ENCODE data around the gene CKS2.
"Not testable (repeated sequence)": the region's sequence is repeated elsewhere in the genome, so short reads cannot be mapped to it uniquely, and the experiment has no call there.

The CKS2 gene

DNA sequence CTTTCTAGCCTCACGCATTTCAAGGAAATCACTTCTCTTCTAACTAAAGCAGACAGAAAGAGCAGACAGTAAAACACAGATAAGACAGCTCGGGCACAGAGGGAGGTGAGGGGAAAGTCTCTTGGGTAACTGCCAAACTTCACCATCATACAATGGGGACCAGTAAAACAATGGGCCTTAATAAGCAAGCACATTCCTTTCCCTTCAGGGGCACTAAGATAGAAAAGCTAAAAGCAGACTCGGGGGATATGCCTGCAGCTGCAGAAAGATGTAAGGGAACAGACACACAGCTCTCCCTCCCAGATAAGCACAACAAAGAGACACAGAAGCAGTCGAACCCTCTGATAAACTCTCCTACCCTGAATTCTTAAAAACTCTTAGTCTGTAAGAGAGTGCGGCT is 15.6 kb upstream of the CKS2 start:
- TF ChIP-seq CTCF (conservative IDR thresholded peaks at IDR 0.05; ENCODE audit: low read depth) = no peak
- no peak overlapping the region for H3K27ac ChIP-seq
- CTCF ChIA-PET = no interaction called here
- DNase-seq (ENCODE audit: low spot score) = no peak
- POLR2A ChIA-PET (ENCODE audit: low non-redundant PET) = no interaction called here

- DNase-seq (ENCODE audit: low spot score); POLR2A ChIA-PET (ENCODE audit: low non-redundant PET); H3K27ac ChIP-seq; CTCF ChIA-PET: not testable (repeated sequence)
These were observed 9.0 kb upstream of the CKS2 start for GRCh38 chr9:89301996-89302395.

- no peak for DNase-seq (ENCODE audit: low spot score)
- ChIA-PET POLR2A (ENCODE audit: low non-redundant PET) (no interaction called here), CTCF (no interaction called here)
- H3K27ac ChIP-seq = no peak overlapping the region
- no peak for TF ChIP-seq CTCF (conservative IDR thresholded peaks at IDR 0.05; ENCODE audit: low read depth)
These were observed 6.8 kb upstream of the CKS2 start for GRCh38 chr9:89304020-89304833.

DNA sequence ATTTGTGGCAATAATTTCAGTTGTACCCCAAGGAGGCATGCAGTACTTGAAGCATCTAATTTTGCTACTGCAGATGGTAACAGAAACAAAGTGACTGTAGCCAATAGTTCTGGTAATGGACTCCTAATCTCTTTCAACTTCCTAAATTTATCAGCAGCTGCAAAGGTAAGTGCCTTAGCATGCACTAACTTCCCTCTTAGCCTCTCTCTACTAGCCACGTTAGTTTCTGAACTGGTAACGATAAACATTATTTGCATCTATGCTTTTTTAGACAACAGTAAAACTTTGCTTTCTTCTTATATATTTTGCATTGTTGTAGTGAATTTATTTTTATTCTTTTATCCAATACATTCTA is 6.2 kb upstream of the CKS2 start:
- ChIA-PET POLR2A (ENCODE audit: low non-redundant PET) (no interaction called here), CTCF (no interaction called here)
- TF ChIP-seq CTCF (conservative IDR thresholded peaks at IDR 0.05; ENCODE audit: low read depth) = no peak
- DNase-seq (ENCODE audit: low spot score) = no peak
- H3K27ac ChIP-seq = no peak overlapping the region

GRCh38 chr9:89305868-89306267 is 5.1 kb upstream of the CKS2 start:
- POLR2A ChIA-PET (ENCODE audit: low non-redundant PET) = no interaction called here

DNA sequence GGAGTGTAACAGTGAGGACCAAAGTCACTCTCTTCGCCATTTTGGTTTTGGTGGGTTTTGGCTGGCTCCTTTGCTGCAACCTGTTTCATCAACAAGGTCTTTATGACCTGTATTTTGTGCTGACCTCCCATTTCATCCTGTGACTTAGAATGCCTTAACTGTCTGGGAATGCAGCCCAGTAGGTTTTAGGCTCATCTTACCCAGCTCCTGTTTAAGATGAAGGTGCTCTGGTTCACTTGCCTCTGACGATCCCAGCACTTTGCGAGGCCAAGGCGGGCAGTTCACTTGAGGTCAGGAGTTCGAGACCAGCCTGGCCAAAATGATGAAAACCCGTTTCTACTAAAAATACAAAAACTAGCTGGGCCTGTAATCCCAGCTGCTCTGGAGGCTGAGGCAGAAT is 1.8 kb upstream of the CKS2 start:
- no peak for DNase-seq (ENCODE audit: low spot score)
- TF ChIP-seq CTCF (conservative IDR thresholded peaks at IDR 0.05; ENCODE audit: low read depth) = no peak
- peak overlapping the region; percentile 52 for H3K27ac ChIP-seq
- POLR2A ChIA-PET (ENCODE audit: low non-redundant PET) = no interaction called here
- CTCF ChIA-PET = no interaction called here

More at GRCh38 chr9:89305868-89306267, 5.1 kb upstream of the CKS2 start:
- CTCF ChIA-PET = no interaction called here
- DNase-seq (ENCODE audit: low spot score) = no peak
- TF ChIP-seq CTCF (conservative IDR thresholded peaks at IDR 0.05; ENCODE audit: low read depth) = no peak
- H3K27ac ChIP-seq = no peak overlapping the region

GRCh38 chr9:89309608-89310474 is 1.2 kb upstream of the CKS2 start:
- peak overlapping the region; percentile 93 for H3K27ac ChIP-seq
- ChIA-PET POLR2A (ENCODE audit: low non-redundant PET) (no interaction called here), CTCF (no interaction called here)
- TF ChIP-seq CTCF (conservative IDR thresholded peaks at IDR 0.05; ENCODE audit: low read depth) = no peak
- DNase-seq (ENCODE audit: low spot score) = no peak

Data from RWPE1 (cell line).